HUDEP-2 (cell line): ENCODE data around the gene TOR3A.

Experiments used
- DNase-seq, 76 experiments: peaks; one replicate each; lab custom pipeline; 2025; ENCODE audit not compliant: unreplicated experiment in 76 of 76; lab: John Stamatoyannopoulos, UW

Gene TOR3A

GRCh38 chr1:179061360-179062282, 20.2 kb upstream of the TOR3A start:
- DNase-seq = no peak

DNA sequence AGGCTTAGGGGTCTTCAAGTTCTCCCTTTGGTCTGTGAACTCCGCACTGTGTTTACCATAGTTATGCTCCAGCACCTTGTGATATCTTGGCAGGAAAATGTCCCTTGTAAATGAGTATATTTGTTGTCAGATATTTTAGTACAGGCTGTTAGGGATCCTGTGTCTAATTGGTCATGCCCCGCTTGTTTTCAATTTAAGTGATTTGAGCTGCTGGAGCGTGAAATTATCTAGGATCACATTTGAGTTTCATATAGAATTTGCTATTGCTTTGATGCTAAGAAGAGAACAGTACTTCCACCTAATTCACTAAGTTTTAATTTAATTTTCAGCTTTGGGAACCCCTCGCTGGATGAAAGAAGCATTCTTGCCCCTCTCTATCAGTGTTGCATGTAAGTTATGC, 15.4 kb upstream of the TOR3A start:
- no peak for DNase-seq

GRCh38 chr1:179077396-179077795, 4.5 kb upstream of the TOR3A start:
- DNase-seq = no peak

DNA sequence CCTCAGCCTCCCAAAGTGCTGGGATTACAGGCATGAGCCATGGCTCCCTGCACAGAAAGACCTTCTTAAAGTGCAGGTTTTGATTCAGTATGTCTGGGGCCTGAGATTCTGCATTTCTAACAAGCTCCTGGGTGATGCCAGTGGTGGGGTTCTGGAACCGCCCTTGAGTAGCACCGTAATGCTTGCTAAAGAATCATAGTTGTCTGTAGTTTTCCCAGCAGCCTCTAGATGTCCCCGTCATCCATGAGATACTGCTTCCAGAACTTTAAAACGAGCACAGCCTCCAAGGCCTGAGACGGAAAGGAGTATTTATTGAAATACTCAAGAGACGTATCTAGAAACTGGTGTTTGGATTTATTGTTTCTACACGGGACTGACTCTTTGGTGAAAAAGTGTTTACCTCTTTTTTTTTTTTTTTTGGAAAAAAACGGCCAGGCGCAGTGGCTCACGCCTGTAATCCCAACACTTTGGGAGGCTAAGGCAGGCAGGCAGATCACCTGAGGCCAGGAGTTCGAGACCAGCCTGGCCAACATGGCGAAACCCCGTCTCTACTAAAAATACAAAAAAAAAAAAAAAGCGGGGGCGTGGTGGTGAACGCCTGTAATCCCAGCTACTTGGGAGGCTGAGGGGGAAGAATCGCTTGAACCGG, 2.6 kb upstream of the TOR3A start:
- DNase-seq = peak in 50 of 76 experiments; percentile 6 to 77 (median 38)

GRCh38 chr1:179080866-179081686, 794 bp upstream of the TOR3A start:
- peak in 11 of 76 experiments; percentile 12 to 49 (median 24) for DNase-seq

DNA sequence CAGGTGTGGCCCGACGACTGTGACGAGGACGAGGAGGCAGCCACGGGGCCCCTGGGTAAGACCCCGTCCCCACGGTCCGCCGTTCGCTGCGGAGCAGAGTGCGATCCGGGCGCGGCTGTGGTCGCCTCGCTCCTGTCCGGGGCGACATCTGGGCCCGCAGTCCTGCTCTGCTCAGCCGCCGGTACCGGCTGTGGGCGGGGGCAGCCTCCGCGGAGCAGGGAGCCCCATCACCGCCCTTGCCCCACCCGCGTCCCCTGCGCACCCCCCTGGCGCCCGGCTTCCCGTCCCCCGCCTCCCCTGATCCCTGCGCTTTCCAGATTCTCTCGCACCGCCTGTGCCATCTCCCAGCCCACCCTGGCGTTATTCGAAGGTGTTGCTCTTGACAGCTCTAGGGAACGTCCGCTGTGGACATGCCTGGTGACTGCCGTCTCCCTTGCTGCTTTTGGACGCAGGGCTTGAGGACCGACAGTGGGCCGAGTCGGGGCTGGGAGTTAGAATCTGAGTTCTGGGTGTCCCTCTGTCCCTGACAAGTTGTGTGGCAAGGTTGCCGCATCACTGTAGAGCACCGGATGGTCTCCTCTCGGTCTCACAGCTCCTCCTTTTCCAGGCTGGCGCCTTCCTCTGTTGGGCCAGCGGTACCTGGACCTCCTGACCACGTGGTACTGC, 596 bp downstream of the TOR3A start:
- peak in 19 of 76 experiments; percentile 8 to 47 (median 23) for DNase-seq

GRCh38 chr1:179082999-179083335, 1.1 kb downstream of the TOR3A start:
- DNase-seq = no peak

DNA sequence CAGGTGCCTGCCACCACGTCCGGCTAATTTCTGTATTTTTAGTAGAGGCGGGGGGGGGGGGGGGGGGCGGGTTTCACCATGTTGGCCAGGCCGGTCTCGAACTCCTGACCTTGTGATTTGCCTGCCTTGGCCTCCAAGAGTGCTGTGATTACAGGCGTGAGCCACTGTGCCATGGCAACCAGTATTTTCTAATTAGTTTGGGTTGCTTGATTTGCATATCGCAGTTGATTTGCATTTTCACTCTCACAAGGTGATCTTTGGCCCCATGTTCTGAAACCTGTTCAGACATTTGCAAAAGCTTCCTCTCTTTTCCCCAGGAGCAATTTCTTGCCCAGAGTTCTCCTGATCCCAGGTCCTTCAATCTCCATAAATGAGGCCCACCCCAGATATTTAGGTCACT, 1.7 kb downstream of the TOR3A start:
- DNase-seq = no peak

DNA sequence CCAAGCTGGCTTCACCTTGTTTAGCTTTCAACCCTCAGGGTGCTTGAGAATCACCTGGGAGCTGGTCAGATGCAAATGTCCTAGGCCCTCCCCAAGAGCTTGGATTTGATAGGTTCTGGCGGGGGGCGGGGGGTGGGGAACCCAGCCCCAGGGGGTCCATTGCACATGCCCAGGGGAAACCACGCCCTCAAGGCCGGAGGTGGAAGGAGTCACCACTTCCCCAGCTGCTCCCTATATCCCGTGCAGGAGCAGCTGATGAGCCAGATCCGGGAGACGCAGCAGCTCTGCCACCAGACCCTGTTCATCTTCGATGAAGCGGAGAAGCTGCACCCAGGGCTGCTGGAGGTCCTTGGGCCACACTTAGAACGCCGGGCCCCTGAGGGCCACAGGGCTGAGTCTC, 5.8 kb downstream of the TOR3A start:
- DNase-seq = no peak

- DNase-seq = no peak
Measured at GRCh38 chr1:179089827-179090482, 8.1 kb downstream of the TOR3A start.

GRCh38 chr1:179090522-179090921, 8.7 kb downstream of the TOR3A start:
- no peak for DNase-seq

- no peak for DNase-seq
Measured at GRCh38 chr1:179090923-179091322, 9.1 kb downstream of the TOR3A start.

GRCh38 chr1:179091691-179092165, 9.9 kb downstream of the TOR3A start:
- no peak for DNase-seq

- no peak for DNase-seq
Measured at GRCh38 chr1:179092896-179093461, 11.1 kb downstream of the TOR3A start.

GRCh38 chr1:179094818-179095217, 12.9 kb downstream of the TOR3A start:
- no peak for DNase-seq

- DNase-seq = no peak
Measured at GRCh38 chr1:179095377-179095776, 13.5 kb downstream of the TOR3A start.

DNA sequence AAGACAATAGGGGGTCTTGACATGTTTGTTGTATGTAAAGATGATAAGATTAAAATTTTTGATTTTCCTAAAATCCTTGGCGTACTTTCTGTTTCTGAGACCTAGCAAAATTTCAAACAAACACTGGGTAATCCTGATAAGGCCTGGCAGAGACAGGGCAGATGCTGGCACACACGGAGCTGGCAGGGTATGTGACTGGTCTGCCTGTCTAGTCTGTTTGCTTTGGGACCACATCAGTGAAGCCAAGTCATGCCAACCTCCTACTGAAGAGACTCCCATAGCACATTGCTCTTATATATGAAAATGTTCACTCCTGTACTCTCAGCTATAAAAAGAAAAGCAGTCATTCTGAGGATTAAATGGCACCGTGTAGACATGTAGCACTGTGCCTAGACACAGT, 14.1 kb downstream of the TOR3A start:
- no peak for DNase-seq

GRCh38 chr1:179099891-179100290, 18.0 kb downstream of the TOR3A start:
- no peak for DNase-seq

GRCh38 chr1:179101566-179101965, 19.7 kb downstream of the TOR3A start:
- no peak for DNase-seq

DNA sequence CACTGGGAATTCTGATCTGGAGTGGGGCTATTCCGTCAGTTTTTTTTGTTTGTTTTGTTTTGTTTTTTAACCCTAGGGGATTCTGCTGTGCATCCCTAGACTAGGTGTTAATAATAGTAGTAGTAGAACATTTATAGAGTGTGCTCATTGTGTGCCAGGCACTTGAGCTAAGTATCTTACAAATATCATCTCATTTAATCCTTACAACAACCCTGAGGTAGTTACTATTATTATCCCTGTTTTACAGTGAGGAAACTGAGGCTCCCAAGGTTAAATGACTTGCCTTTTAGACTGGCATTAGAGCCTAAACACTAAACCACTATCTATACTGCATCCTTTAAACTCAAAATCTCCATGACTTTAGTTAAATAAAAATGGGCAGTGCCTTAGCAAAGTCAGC, 22.1 kb downstream of the TOR3A start:
- DNase-seq = no peak
